ENCODE measurements around the gene GRID1. TPM values are rescaled to one million over a fixed set of nuclear protein-coding genes. Genes with fewer than 3 reads are reported as not detected.

The GRID1 gene
- polyA plus RNA-seq, 1 of the 3 experiments (the other 2 are of a cell fraction): 0.13 TPM

DNA sequence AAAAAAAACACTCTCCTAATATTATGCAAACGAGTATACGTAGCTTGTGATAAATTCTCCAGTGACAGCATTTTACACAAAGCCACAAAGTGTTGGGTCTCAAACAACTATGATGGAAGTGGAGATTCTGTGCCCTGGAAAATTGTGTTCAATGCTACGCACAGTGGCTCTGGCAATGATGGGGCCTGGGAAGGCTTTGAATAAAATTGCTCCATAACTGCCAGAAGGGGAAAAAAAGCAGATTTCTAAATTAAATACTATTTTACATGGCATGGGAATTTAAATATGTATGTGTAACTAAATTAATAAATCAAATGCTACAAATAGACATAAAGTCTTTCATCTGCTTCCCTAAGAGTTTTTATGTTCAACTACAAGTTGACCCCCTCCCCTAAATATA, 306.7 kb downstream of the GRID1 start (continued):
- no peak for TF ChIP-seq GABPA (IDR thresholded peaks at IDR 0.05; ENCODE audit: low read depth)
- TF ChIP-seq RFX5 (IDR thresholded peaks at IDR 0.05; ENCODE audit: low read length): no peak

- Histone ChIP-seq H3K27me3 (ENCODE audit: insufficient read depth) (no peaks in the 10 kb centered on the region), H3K27ac (ENCODE audit: low read depth in 2 of 2, low read length in 1 of 2) (no peak overlapping the region), H3K4me3 (ENCODE audit: low read depth in 2 of 2, low read length in 1 of 2) (no peak overlapping the region), H2AFZ (ENCODE audit: low read depth) (no peak overlapping the region), H4K20me1 (ENCODE audit: insufficient read depth) (no peaks in the 10 kb centered on the region), H3K9me3 (no peaks in the 10 kb centered on the region), H3K9ac (no peak overlapping the region), H3K79me2 (ENCODE audit: insufficient read depth) (no peaks in the 10 kb centered on the region), H3K4me1 (ENCODE audit: control insufficient read depth in 1 of 2, insufficient read depth in 2 of 2, low read depth in 1 of 2, low read length in 1 of 2) (no peaks in the 10 kb centered on the region), H3K36me3 (replicated peaks in 1 of 2; ENCODE audit: control insufficient read depth in 1 of 2, insufficient read depth in 2 of 2, low read length in 1 of 2) (no peaks in the 10 kb centered on the region), H3F3A (replicated peaks; ENCODE audit: insufficient read depth) (no peaks in the 10 kb centered on the region), H3K9me2 (no peaks in the 10 kb centered on the region), H3K4me2 (no peak overlapping the region)
- DNase-seq: no peak
- POLR2A ChIA-PET: no interaction called here
- CTCF ChIA-PET: no interaction called here
- TF ChIP-seq ELF1 (IDR thresholded peaks at IDR 0.05) (no peak), FOSL2 (IDR thresholded peaks at IDR 0.05; ENCODE audit: borderline replicate concordance, low read depth) (no peak), NRF1 (IDR thresholded peaks at IDR 0.05; ENCODE audit: low read depth, low read length) (no peak), NFIC (IDR thresholded peaks at IDR 0.05; ENCODE audit: borderline replicate concordance) (no peak), TCF12 (IDR thresholded peaks at IDR 0.05) (no peak), SIN3A (IDR thresholded peaks at IDR 0.05; ENCODE audit: borderline replicate concordance, low read depth, low read length) (no peak), FOXJ3 (CRISPR knock-in tag; IDR thresholded peaks at IDR 0.05) (no peak), EZH2phosphoT487 (IDR thresholded peaks at IDR 0.05; ENCODE audit: borderline replicate concordance, low read depth) (no peak), JUND (IDR thresholded peaks at IDR 0.05) (no peak), TAF1 (IDR thresholded peaks at IDR 0.05; ENCODE audit: borderline replicate concordance, low read depth, low read length) (no peak), USF1 (IDR thresholded peaks at IDR 0.05; ENCODE audit: borderline replicate concordance, low read depth) (no peak), MXI1 (IDR thresholded peaks at IDR 0.05; ENCODE audit: low read depth, low read length) (no peak), CHD2 (IDR thresholded peaks at IDR 0.05; ENCODE audit: low read length, partially characterized antibody) (no peak), RCOR1 (IDR thresholded peaks at IDR 0.05; ENCODE audit: low read length) (no peak)
- TF ChIP-seq, protein P1, sequence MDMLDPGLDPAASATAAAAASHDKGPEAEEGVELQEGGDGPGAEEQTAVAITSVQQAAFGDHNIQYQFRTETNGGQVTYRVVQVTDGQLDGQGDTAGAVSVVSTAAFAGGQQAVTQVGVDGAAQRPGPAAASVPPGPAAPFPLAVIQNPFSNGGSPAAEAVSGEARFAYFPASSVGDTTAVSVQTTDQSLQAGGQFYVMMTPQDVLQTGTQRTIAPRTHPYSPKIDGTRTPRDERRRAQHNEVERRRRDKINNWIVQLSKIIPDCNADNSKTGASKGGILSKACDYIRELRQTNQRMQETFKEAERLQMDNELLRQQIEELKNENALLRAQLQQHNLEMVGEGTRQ (IDR thresholded peaks at IDR 0.05; ENCODE audit: borderline replicate concordance, low read depth, low read length): no peak
- TF ChIP-seq, protein P2, sequence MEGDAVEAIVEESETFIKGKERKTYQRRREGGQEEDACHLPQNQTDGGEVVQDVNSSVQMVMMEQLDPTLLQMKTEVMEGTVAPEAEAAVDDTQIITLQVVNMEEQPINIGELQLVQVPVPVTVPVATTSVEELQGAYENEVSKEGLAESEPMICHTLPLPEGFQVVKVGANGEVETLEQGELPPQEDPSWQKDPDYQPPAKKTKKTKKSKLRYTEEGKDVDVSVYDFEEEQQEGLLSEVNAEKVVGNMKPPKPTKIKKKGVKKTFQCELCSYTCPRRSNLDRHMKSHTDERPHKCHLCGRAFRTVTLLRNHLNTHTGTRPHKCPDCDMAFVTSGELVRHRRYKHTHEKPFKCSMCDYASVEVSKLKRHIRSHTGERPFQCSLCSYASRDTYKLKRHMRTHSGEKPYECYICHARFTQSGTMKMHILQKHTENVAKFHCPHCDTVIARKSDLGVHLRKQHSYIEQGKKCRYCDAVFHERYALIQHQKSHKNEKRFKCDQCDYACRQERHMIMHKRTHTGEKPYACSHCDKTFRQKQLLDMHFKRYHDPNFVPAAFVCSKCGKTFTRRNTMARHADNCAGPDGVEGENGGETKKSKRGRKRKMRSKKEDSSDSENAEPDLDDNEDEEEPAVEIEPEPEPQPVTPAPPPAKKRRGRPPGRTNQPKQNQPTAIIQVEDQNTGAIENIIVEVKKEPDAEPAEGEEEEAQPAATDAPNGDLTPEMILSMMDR (IDR thresholded peaks at IDR 0.05): no peak
- 25% methylated on average over 5 of the region's 5 CpGs for WGBS (ENCODE audit: low lambda C conversion rate)
These were observed 307.6 kb downstream of the GRID1 start for GRCh38 chr10:86058964-86059363.
